Measurements from ENCODE around the gene CDH4.

The CDH4 gene

GRCh38 chr20:61539706-61540360, 287.8 kb downstream of the CDH4 start:
- no CpG with 5 or more reads among the region's 19 CpGs for WGBS, 2 donors (ENCODE audit: extremely low coverage in 2 of 2, insufficient read length in 2 of 2, insufficient replicate concordance in 1 of 2)

GRCh38 chr20:61541537-61541936, 289.5 kb downstream of the CDH4 start:
- no CpG with 5 or more reads among the region's 7 CpGs for WGBS, 2 donors (ENCODE audit: extremely low coverage in 2 of 2, insufficient read length in 2 of 2, insufficient replicate concordance in 1 of 2)
- no peak overlapping the region for H3K23ac ChIP-seq (ENCODE audit: low read depth, low read length, poor library complexity)
- no peak overlapping the region for H3K27ac ChIP-seq (replicated peaks; ENCODE audit: low read length)
- H3K9me3 ChIP-seq (replicated peaks in 1 of 2; ENCODE audit: control insufficient read depth in 2 of 2, insufficient read depth in 1 of 2, low read depth in 1 of 2, low read length in 2 of 2) = peaks cover 0 to 2% of the 10 kb centered on the region in 2 donors
- no peak overlapping the region for H3K4me2 ChIP-seq (ENCODE audit: insufficient read depth, low read length, poor library complexity, severe bottlenecking)
- peaks cover 4 to 12% of the 10 kb centered on the region in 2 donors for H3K4me1 ChIP-seq (ENCODE audit: control insufficient read depth in 2 of 2, insufficient read depth in 1 of 2, low read depth in 1 of 2, low read length in 2 of 2)
- no peak overlapping the region for H3K4ac ChIP-seq (ENCODE audit: low read length)
- H3K36me3 ChIP-seq (replicated peaks in 1 of 2; ENCODE audit: control insufficient read depth in 2 of 2, insufficient read depth in 2 of 2, low read length in 2 of 2) = no peaks in the 10 kb centered on the region
- H2BK5ac ChIP-seq (ENCODE audit: low read length) = no peak overlapping the region
- H3K27me3 ChIP-seq (ENCODE audit: control insufficient read depth in 3 of 3, insufficient read depth in 3 of 3, low read depth in 1 of 3, low read length in 3 of 3) = no peaks in the 10 kb centered on the region
- H2BK12ac ChIP-seq (ENCODE audit: low read length) = no peak overlapping the region
- peaks cover 2% of the 10 kb centered on the region for H3K79me1 ChIP-seq (ENCODE audit: low read depth, low read length)
- H2BK15ac ChIP-seq (ENCODE audit: low read length) = no peak overlapping the region
- DNase-seq (ENCODE audit: low spot score) = no peak
- H3K14ac ChIP-seq (ENCODE audit: low read length) = no peak overlapping the region
- H2AFZ ChIP-seq (ENCODE audit: low read length) = no peak overlapping the region
- H3K9ac ChIP-seq (ENCODE audit: low read depth, low read length, poor library complexity) = no peak overlapping the region
- H3K18ac ChIP-seq (ENCODE audit: low read length) = no peak overlapping the region
- no peak overlapping the region for H4K91ac ChIP-seq (ENCODE audit: low read depth, low read length, poor library complexity)
- no peak overlapping the region for H4K8ac ChIP-seq (ENCODE audit: low read depth, low read length)
- no peak overlapping the region for H3K4me3 ChIP-seq (ENCODE audit: low read length in 2 of 2)
- H2BK120ac ChIP-seq (ENCODE audit: low read depth, low read length) = no peak overlapping the region
- H2AK5ac ChIP-seq (ENCODE audit: low read depth, low read length) = no peak overlapping the region

More at GRCh38 chr20:61539706-61540360, 287.8 kb downstream of the CDH4 start:
- peaks cover 0 to 2% of the 10 kb centered on the region in 2 donors for H3K9me3 ChIP-seq (replicated peaks in 1 of 2; ENCODE audit: control insufficient read depth in 2 of 2, insufficient read depth in 1 of 2, low read depth in 1 of 2, low read length in 2 of 2)
- no peak overlapping the region for H2AFZ ChIP-seq (ENCODE audit: low read length)
- no peak for DNase-seq (ENCODE audit: low spot score)
- H4K8ac ChIP-seq (ENCODE audit: low read depth, low read length) = no peak overlapping the region
- no peak overlapping the region for H2BK5ac ChIP-seq (ENCODE audit: low read length)
- H3K4me1 ChIP-seq (ENCODE audit: control insufficient read depth in 2 of 2, insufficient read depth in 1 of 2, low read depth in 1 of 2, low read length in 2 of 2) = peaks cover 4 to 12% of the 10 kb centered on the region in 2 donors
- H3K18ac ChIP-seq (ENCODE audit: low read length) = no peak overlapping the region
- no peak overlapping the region for H4K91ac ChIP-seq (ENCODE audit: low read depth, low read length, poor library complexity)
- no peak overlapping the region for H3K4ac ChIP-seq (ENCODE audit: low read length)
- H2BK12ac ChIP-seq (ENCODE audit: low read length) = no peak overlapping the region
- H2BK15ac ChIP-seq (ENCODE audit: low read length) = no peak overlapping the region
- no peak overlapping the region for H2BK120ac ChIP-seq (ENCODE audit: low read depth, low read length)
- no peak overlapping the region for H3K4me3 ChIP-seq (ENCODE audit: low read length in 2 of 2)
- H3K36me3 ChIP-seq (replicated peaks in 1 of 2; ENCODE audit: control insufficient read depth in 2 of 2, insufficient read depth in 2 of 2, low read length in 2 of 2) = no peaks in the 10 kb centered on the region
- H3K27me3 ChIP-seq (ENCODE audit: control insufficient read depth in 3 of 3, insufficient read depth in 3 of 3, low read depth in 1 of 3, low read length in 3 of 3) = no peaks in the 10 kb centered on the region
- H2AK5ac ChIP-seq (ENCODE audit: low read depth, low read length) = no peak overlapping the region
- H3K79me1 ChIP-seq (ENCODE audit: low read depth, low read length) = no peaks in the 10 kb centered on the region
- H3K4me2 ChIP-seq (ENCODE audit: insufficient read depth, low read length, poor library complexity, severe bottlenecking) = no peak overlapping the region
- no peak overlapping the region for H3K9ac ChIP-seq (ENCODE audit: low read depth, low read length, poor library complexity)
- no peak overlapping the region for H3K14ac ChIP-seq (ENCODE audit: low read length)
- H3K23ac ChIP-seq (ENCODE audit: low read depth, low read length, poor library complexity) = no peak overlapping the region
- no peak overlapping the region for H3K27ac ChIP-seq (replicated peaks; ENCODE audit: low read length)

- Histone ChIP-seq H3K23ac (ENCODE audit: low read depth, low read length, poor library complexity) (no peak overlapping the region), H3K4me3 (ENCODE audit: low read length in 2 of 2) (no peak overlapping the region)
Observed at GRCh38 chr20:61543086-61543485, 291.0 kb downstream of the CDH4 start.

GRCh38 chr20:61543931-61544745, 292.1 kb downstream of the CDH4 start:
- Histone ChIP-seq H2BK15ac (ENCODE audit: low read length) (peak overlapping the region; percentile 50), H4K8ac (ENCODE audit: low read depth, low read length) (no peak overlapping the region), H3K4me3 (ENCODE audit: low read length in 2 of 2) (no peak overlapping the region), H3K27me3 (ENCODE audit: control insufficient read depth in 3 of 3, insufficient read depth in 3 of 3, low read depth in 1 of 3, low read length in 3 of 3) (no peaks in the 10 kb centered on the region), H2BK120ac (ENCODE audit: low read depth, low read length) (no peak overlapping the region), H3K23ac (ENCODE audit: low read depth, low read length, poor library complexity) (peak overlapping the region; percentile 28), H3K79me1 (ENCODE audit: low read depth, low read length) (peaks cover 2% of the 10 kb centered on the region), H3K14ac (ENCODE audit: low read length) (peak overlapping the region; percentile 26), H4K91ac (ENCODE audit: low read depth, low read length, poor library complexity) (no peak overlapping the region), H2BK5ac (ENCODE audit: low read length) (no peak overlapping the region), H3K9me3 (replicated peaks in 1 of 2; ENCODE audit: control insufficient read depth in 2 of 2, insufficient read depth in 1 of 2, low read depth in 1 of 2, low read length in 2 of 2) (peaks cover 0 to 2% of the 10 kb centered on the region in 2 donors), H3K9ac (ENCODE audit: low read depth, low read length, poor library complexity) (no peak overlapping the region), H3K36me3 (replicated peaks in 1 of 2; ENCODE audit: control insufficient read depth in 2 of 2, insufficient read depth in 2 of 2, low read length in 2 of 2) (no peaks in the 10 kb centered on the region), H3K27ac (replicated peaks; ENCODE audit: low read length) (no peak overlapping the region), H3K4me1 (ENCODE audit: control insufficient read depth in 2 of 2, insufficient read depth in 1 of 2, low read depth in 1 of 2, low read length in 2 of 2) (no peaks in the 10 kb centered on the region), H3K4me2 (ENCODE audit: insufficient read depth, low read length, poor library complexity, severe bottlenecking) (no peak overlapping the region), H2BK12ac (ENCODE audit: low read length) (no peak overlapping the region), H2AFZ (ENCODE audit: low read length) (no peak overlapping the region), H2AK5ac (ENCODE audit: low read depth, low read length) (peak overlapping the region; percentile 77), H3K18ac (ENCODE audit: low read length) (peak overlapping the region; percentile 44), H3K4ac (ENCODE audit: low read length) (peak overlapping the region; percentile 39)
- no CpG with 5 or more reads among the region's 34 CpGs for WGBS, 2 donors (ENCODE audit: extremely low coverage in 2 of 2, insufficient read length in 2 of 2, insufficient replicate concordance in 1 of 2)
- no peak for DNase-seq (ENCODE audit: low spot score)

More at GRCh38 chr20:61543086-61543485, 291.0 kb downstream of the CDH4 start:
- Histone ChIP-seq H2BK12ac (ENCODE audit: low read length) (no peak overlapping the region), H3K36me3 (replicated peaks in 1 of 2; ENCODE audit: control insufficient read depth in 2 of 2, insufficient read depth in 2 of 2, low read length in 2 of 2) (no peaks in the 10 kb centered on the region), H2AFZ (ENCODE audit: low read length) (no peak overlapping the region), H2BK5ac (ENCODE audit: low read length) (no peak overlapping the region), H3K4me1 (ENCODE audit: control insufficient read depth in 2 of 2, insufficient read depth in 1 of 2, low read depth in 1 of 2, low read length in 2 of 2) (peaks cover 0 to 4% of the 10 kb centered on the region in 2 donors), H2BK15ac (ENCODE audit: low read length) (no peak overlapping the region), H4K91ac (ENCODE audit: low read depth, low read length, poor library complexity) (no peak overlapping the region), H4K8ac (ENCODE audit: low read depth, low read length) (no peak overlapping the region), H3K9ac (ENCODE audit: low read depth, low read length, poor library complexity) (no peak overlapping the region), H3K79me1 (ENCODE audit: low read depth, low read length) (peaks cover 2% of the 10 kb centered on the region), H3K27me3 (ENCODE audit: control insufficient read depth in 3 of 3, insufficient read depth in 3 of 3, low read depth in 1 of 3, low read length in 3 of 3) (no peaks in the 10 kb centered on the region), H3K27ac (replicated peaks; ENCODE audit: low read length) (no peak overlapping the region), H2BK120ac (ENCODE audit: low read depth, low read length) (no peak overlapping the region), H3K14ac (ENCODE audit: low read length) (no peak overlapping the region), H2AK5ac (ENCODE audit: low read depth, low read length) (no peak overlapping the region), H3K18ac (ENCODE audit: low read length) (no peak overlapping the region), H3K4me2 (ENCODE audit: insufficient read depth, low read length, poor library complexity, severe bottlenecking) (no peak overlapping the region), H3K9me3 (replicated peaks in 1 of 2; ENCODE audit: control insufficient read depth in 2 of 2, insufficient read depth in 1 of 2, low read depth in 1 of 2, low read length in 2 of 2) (peaks cover 0 to 2% of the 10 kb centered on the region in 2 donors), H3K4ac (ENCODE audit: low read length) (no peak overlapping the region)
- no peak for DNase-seq (ENCODE audit: low spot score)
- no CpG with 5 or more reads among the region's 8 CpGs for WGBS, 2 donors (ENCODE audit: extremely low coverage in 2 of 2, insufficient read length in 2 of 2, insufficient replicate concordance in 1 of 2)
